ENCODE data around the gene ANP32A. TPM values are rescaled to one million over a fixed set of nuclear protein-coding genes. Genes with fewer than 3 reads are reported as not detected.

Gene ANP32A
- polyA plus RNA-seq, 1 donor from 2014 or later: 110 TPM

DNA sequence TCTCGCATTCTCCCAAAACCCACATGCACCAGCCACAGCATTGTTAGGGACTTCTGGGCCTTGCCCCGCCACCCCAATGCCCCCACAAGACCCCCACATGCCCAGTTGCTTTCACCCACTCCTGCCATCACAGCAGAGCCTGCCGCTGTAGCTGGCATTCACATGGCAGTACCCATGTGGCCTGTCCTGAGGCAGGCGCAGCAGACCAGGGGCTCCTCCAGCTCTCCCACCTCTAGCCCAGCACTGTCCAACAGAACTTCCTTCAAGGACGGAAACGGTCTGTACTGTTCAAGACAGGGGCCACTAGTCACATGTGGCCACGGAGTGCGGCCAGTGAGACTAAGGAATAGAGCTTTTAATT, 32.5 kb downstream of the ANP32A start:
- no peaks in the 10 kb centered on the region for H3K27me3 Mint-ChIP-seq
- peaks cover 22 to 37% (median 29%) of the 10 kb centered on the region in 3 donors for H3K4me1 Mint-ChIP-seq
- H3K4me3 Mint-ChIP-seq: no peak overlapping the region
- peak overlapping the region in 1 of 3 donors; percentile 57 for H3K27ac Mint-ChIP-seq
- H3K9me3 Mint-ChIP-seq: no peaks in the 10 kb centered on the region
- peaks cover 2% of the 10 kb centered on the region for H3K36me3 Mint-ChIP-seq

DNA sequence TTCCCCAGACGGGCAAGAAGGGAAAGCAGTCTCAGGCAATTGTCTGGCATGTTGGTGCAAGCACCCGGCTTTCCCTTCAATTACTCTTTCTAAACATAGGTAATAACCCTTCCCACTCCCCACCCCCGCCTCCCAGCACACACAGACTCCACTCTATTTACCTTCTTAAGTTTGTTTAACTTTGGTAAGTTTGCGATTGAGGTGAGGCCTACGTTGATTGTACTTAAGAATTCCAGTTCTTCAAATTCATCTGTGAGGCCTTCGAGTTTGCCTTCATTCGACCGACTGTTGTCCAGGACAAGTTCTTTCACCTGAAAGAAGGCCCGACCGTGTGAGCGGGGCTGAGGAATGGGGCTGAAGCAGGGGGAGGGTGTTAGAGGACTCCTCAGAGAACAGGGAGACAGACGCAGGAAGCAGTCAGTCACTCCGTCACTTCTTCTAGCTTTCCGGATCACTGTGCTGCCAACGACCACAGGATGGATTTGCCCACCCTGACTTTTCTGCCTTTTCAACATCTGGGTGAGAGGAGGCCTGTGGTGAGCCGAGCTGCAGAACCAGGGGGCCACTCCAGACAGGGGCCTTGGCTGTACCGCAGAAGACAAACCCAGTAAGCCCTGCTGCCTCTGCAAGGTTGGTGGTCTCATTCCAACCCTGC, 33.0 kb downstream of the ANP32A start:
- H3K27me3 Mint-ChIP-seq: no peaks in the 10 kb centered on the region
- H3K36me3 Mint-ChIP-seq: peaks cover 5% of the 10 kb centered on the region
- H3K27ac Mint-ChIP-seq: peak overlapping the region in 1 of 3 donors; percentile 57
- no peaks in the 10 kb centered on the region for H3K9me3 Mint-ChIP-seq
- peaks cover 21 to 37% (median 29%) of the 10 kb centered on the region in 3 donors for H3K4me1 Mint-ChIP-seq
- no peak overlapping the region for H3K4me3 Mint-ChIP-seq

GRCh38 chr15:68786753-68787152, 33.9 kb downstream of the ANP32A start:
- H3K27me3 Mint-ChIP-seq: no peaks in the 10 kb centered on the region
- peaks cover 13 to 29% (median 21%) of the 10 kb centered on the region in 3 donors for H3K4me1 Mint-ChIP-seq
- no peak overlapping the region for H3K4me3 Mint-ChIP-seq
- H3K9me3 Mint-ChIP-seq: no peaks in the 10 kb centered on the region
- H3K36me3 Mint-ChIP-seq: peaks cover 3% of the 10 kb centered on the region
- peak overlapping the region in 1 of 3 donors; percentile 53 for H3K27ac Mint-ChIP-seq

DNA sequence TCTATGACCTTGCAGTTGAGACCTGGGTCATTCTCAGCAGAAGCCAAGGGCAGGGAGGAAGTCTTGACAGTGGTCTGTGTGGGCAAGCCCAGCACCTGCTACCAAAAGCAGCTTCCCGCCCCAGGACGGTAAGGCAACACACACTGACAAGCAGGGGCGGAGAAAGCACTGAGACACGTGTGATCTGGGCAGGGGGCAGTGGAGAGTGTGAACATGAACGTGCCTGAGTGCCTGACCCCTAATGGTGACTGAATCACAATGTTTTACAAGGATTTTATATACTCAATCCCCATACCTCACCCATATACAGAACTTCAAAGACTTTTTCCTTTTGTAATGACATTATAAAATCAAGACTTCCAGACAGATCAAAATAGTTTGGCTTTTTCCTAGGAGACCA, 35.2 kb downstream of the ANP32A start:
- Mint-ChIP-seq H3K36me3 (peaks cover 3% of the 10 kb centered on the region), H3K9me3 (no peaks in the 10 kb centered on the region), H3K4me3 (no peak overlapping the region), H3K27me3 (no peaks in the 10 kb centered on the region), H3K27ac (peak overlapping the region in 1 of 3 donors; percentile 17), H3K4me1 (peaks cover 6 to 18% (median 12%) of the 10 kb centered on the region in 3 donors)

- H3K9me3 Mint-ChIP-seq: no peaks in the 10 kb centered on the region
- no peak overlapping the region for H3K27ac Mint-ChIP-seq
- no peak overlapping the region for H3K4me3 Mint-ChIP-seq
- H3K4me1 Mint-ChIP-seq: peaks cover 6 to 14% (median 12%) of the 10 kb centered on the region in 3 donors
- H3K36me3 Mint-ChIP-seq: peaks cover 3% of the 10 kb centered on the region
- no peaks in the 10 kb centered on the region for H3K27me3 Mint-ChIP-seq
These were observed 36.5 kb downstream of the ANP32A start for GRCh38 chr15:68784206-68784605.

GRCh38 chr15:68783226-68784058, 37.3 kb downstream of the ANP32A start:
- H3K36me3 Mint-ChIP-seq: peaks cover 3% of the 10 kb centered on the region
- H3K27ac Mint-ChIP-seq: peak overlapping the region; percentile 79 to 86 (median 82)
- H3K4me1 Mint-ChIP-seq: peaks cover 6 to 13% (median 12%) of the 10 kb centered on the region in 3 donors
- H3K27me3 Mint-ChIP-seq: no peaks in the 10 kb centered on the region
- H3K4me3 Mint-ChIP-seq: no peak overlapping the region
- H3K9me3 Mint-ChIP-seq: no peaks in the 10 kb centered on the region

GRCh38 chr15:68782589-68783161, 38.0 kb downstream of the ANP32A start:
- H3K27ac Mint-ChIP-seq: peak overlapping the region; percentile 79 to 86 (median 82)
- H3K27me3 Mint-ChIP-seq: no peaks in the 10 kb centered on the region
- H3K4me1 Mint-ChIP-seq: peaks cover 6 to 13% (median 12%) of the 10 kb centered on the region in 3 donors
- H3K9me3 Mint-ChIP-seq: no peaks in the 10 kb centered on the region
- peaks cover 3% of the 10 kb centered on the region for H3K36me3 Mint-ChIP-seq
- H3K4me3 Mint-ChIP-seq: no peak overlapping the region

GRCh38 chr15:68781766-68782588, 38.7 kb downstream of the ANP32A start:
- H3K4me1 Mint-ChIP-seq: peaks cover 6 to 13% (median 12%) of the 10 kb centered on the region in 3 donors
- H3K27me3 Mint-ChIP-seq: no peaks in the 10 kb centered on the region
- H3K27ac Mint-ChIP-seq: peak overlapping the region in 2 of 3 donors; percentile 42 to 53

GRCh38 chr15:68781217-68781616, 39.5 kb downstream of the ANP32A start:
- H3K27ac Mint-ChIP-seq: no peak overlapping the region
- peaks cover 3% of the 10 kb centered on the region for H3K36me3 Mint-ChIP-seq
- no peak overlapping the region for H3K4me3 Mint-ChIP-seq
- H3K4me1 Mint-ChIP-seq: peaks cover 6 to 13% (median 12%) of the 10 kb centered on the region in 3 donors
- no peaks in the 10 kb centered on the region for H3K9me3 Mint-ChIP-seq
- H3K27me3 Mint-ChIP-seq: no peaks in the 10 kb centered on the region

More at GRCh38 chr15:68781766-68782588, 38.7 kb downstream of the ANP32A start:
- Mint-ChIP-seq H3K9me3 (no peaks in the 10 kb centered on the region), H3K4me3 (no peak overlapping the region), H3K36me3 (peaks cover 3% of the 10 kb centered on the region)

- Mint-ChIP-seq H3K9me3 (no peaks in the 10 kb centered on the region), H3K4me1 (peaks cover 6 to 12% (median 11%) of the 10 kb centered on the region in 3 donors), H3K27ac (no peak overlapping the region), H3K4me3 (no peak overlapping the region), H3K36me3 (peaks cover 3% of the 10 kb centered on the region), H3K27me3 (no peaks in the 10 kb centered on the region)
These were observed 41.8 kb downstream of the ANP32A start for GRCh38 chr15:68778876-68779275.

- Mint-ChIP-seq H3K36me3 (peaks cover 1% of the 10 kb centered on the region), H3K4me1 (no peaks in the 10 kb centered on the region), H3K27me3 (peaks cover 2% of the 10 kb centered on the region), H3K9me3 (no peaks in the 10 kb centered on the region), H3K27ac (peak overlapping the region in 2 of 3 donors; percentile 2 to 63), H3K4me3 (no peak overlapping the region)
These were observed 44.0 kb downstream of the ANP32A start for GRCh38 chr15:68776477-68777270.

DNA sequence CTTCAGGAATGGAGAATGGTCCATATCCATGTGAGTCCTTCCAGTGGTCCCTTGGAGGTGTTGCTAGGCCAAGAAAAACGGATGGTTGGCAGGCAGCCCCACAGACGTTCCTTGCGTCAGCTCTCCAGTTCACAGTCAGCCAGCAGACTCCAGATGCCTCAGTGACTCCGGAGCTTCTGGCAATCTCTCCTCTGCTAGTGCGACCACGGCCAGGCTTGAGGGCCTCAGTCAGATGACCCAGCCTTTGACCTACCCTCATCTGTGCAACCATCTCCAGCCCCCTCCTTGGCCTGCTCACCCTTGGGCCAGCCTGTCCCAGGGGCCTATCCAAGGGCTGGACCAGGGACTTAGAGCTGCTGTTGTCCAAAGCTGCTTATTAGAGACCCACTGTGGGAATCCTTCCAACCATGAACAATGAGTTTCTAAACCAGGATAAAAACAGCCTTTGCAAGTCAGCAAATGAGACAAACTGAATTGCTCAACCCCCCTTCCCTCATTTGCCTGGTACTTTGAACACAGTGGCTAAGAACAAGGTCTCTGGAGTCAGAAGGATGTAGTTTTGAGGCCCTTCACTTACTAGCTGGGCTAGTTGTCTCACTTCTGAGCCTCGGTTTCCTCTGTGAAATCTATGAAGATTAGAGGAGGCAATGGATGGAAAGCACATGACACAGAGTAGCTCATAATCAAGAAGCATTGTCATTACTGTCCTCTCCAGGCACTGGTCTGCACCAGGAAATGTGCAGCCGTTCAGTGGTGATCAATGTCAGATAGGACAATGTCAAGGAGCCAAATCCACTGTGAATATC, 44.8 kb downstream of the ANP32A start:
- Mint-ChIP-seq H3K27me3 (peaks cover 2% of the 10 kb centered on the region), H3K9me3 (no peaks in the 10 kb centered on the region), H3K27ac (no peak overlapping the region), H3K4me1 (no peaks in the 10 kb centered on the region), H3K4me3 (no peak overlapping the region), H3K36me3 (peaks cover 1% of the 10 kb centered on the region)

GRCh38 chr15:68775236-68775577, 45.5 kb downstream of the ANP32A start:
- Mint-ChIP-seq H3K27ac (no peak overlapping the region), H3K4me3 (no peak overlapping the region), H3K4me1 (no peaks in the 10 kb centered on the region), H3K27me3 (peaks cover 2% of the 10 kb centered on the region), H3K36me3 (peaks cover 1% of the 10 kb centered on the region), H3K9me3 (no peaks in the 10 kb centered on the region)
